Middle frontal gyrus (tissue), 1 donor: Measurements from ENCODE around the gene PDE11A.
"Not testable (repeated sequence)": the region's sequence is repeated elsewhere in the genome, so short reads cannot be mapped to it uniquely, and the experiment has no call there.

Experiments
- DNase-seq: peaks from one replicate; pipeline ENCODE4 v3.0.0-alpha.2; 2015; ENCODE audit warnings: low spot score; ENCODE audit errors: extremely low spot score

Gene PDE11A

DNA sequence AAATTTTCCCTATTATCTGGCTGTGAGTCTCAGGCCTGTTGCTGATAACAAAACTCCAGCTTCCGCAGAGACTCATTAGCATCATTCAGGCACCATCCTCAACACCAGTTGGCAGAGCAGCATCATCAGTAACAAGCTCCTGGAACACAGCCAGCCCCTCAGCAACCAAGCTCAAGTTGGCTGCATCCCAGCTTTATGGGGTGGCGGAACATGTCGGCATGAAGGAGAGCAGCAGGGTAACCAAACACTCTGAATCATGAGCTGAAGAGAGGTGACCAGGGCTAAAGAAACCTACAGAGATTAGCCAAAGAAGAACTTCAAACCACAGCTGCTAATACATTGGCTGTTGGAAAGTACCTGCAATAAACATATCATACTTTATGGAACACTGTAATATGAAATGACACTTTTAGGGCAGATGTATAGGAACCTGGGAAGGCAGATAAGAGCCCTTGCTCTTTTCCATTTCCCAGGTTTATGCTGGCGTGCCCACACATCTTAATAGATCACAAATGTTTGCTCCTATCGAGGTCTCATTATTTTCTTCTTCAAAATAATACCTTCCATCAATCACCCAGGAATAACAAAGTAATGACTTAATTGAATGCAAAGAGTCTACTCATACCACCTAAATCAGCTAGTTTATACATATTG lies 63.8 kb downstream of the PDE11A start:
- DNase-seq: no peak

DNA sequence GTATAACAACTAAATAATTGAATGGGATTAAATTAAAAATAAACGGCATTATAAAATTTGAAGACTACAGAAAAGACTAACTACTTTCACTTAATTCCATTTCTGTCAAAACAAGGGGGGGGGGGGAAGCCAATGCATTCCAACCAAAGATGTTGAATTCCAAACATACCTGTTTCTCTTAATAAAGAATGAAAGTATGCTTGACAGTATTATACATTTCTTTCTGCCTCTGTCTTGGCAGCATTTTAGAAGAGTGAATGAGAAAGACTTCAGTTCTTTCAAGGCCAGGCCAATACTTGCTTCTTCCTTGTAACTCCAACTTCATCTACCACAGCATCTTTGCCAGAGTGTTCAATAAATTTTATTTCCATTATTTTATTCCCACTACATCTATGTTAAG lies 65.9 kb downstream of the PDE11A start:
- DNase-seq: no peak

DNA sequence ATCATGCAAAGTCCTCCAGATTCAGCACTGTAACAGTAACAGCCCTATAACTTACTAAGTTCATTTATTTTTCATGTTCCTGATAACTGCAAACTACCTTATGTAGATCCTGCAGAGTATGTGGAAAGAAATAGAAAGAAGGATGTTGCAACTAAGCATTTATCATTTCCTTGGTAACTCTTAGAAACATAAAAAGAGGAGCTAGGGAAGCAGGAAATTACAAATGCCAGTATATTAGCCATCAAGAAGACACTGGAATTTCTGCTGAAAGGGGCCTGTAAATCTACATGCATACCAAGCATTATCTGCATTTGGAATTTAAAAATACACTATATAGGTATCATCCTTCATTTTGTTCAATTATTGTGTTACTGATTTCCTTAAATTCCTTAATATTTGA lies 66.8 kb downstream of the PDE11A start:
- no peak for DNase-seq

DNA sequence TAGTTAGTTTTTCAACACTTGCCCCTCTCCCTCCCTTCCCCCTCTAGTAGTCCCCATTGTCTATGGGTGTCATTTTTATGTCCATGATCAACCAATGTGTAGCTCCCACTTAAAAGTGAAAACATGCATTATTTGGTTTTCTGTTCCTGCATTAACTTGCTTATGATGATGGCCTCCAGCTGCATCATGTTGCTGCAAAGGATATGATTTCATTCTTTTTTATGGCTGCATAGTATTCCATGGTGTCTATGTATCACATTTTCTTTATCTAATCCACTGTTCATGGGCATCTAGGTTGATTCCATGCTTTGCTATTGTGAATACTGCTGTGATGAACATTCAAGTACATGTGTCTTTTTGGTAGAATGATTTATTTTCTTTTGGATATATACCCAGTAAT lies 70.5 kb downstream of the PDE11A start:
- DNase-seq: no peak

DNA sequence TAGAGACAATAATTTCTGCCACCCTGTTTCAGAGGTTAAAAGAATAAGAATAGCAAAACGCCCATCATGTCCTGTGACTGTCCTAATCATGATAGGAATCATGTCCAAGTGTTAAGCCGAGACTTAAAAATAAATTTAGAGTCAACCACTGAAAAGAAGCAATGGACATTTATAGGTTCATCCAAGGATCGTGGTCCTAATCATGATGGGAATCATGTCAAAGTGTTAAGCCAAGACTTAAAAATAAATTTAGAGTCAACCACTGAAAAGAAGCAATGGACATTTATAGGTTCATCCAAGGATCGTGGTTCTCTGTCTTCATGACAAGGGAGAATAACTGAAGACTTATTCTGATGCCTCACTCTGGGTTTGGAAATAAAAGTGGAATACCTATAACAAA lies 73.6 kb downstream of the PDE11A start:
- no peak for DNase-seq

DNA sequence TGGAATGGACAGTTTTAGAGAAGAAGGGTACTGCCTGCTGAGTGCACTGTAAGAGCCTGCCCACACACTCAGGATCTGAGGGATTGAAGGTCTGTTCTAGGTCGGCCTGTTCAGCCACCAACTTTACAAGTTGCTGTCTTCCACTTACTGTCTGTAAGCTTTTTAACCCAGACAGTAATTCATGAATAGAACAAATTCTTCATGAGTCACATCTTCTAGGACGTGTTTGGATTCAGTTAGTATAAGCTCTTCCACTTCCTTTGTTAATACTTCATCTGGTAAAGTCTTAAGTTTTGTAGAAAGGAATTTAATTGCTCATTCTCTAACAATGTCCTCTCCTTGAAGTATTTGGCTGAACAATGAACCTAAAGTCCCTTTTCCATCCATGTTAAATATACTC lies 74.6 kb downstream of the PDE11A start:
- no peak for DNase-seq

DNA sequence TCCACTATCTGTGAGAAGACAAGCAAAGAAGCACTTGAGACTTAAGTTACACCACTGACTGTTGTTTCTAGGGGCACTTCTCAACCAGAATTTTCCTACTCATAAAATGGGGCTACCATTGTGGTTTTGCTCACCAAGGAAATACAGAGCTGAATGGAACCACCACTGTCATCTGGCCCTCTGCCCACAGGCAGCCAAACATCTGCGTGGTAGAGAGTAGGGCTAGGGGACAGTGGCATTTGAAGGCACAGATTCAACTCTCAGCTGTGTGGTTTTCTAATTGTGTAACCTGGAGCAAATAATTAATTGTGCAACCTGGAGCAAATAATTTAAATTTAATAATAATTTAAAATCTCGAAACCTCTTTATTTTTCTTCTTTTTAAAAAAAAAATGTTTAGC lies 79.6 kb downstream of the PDE11A start:
- DNase-seq: no peak

DNA sequence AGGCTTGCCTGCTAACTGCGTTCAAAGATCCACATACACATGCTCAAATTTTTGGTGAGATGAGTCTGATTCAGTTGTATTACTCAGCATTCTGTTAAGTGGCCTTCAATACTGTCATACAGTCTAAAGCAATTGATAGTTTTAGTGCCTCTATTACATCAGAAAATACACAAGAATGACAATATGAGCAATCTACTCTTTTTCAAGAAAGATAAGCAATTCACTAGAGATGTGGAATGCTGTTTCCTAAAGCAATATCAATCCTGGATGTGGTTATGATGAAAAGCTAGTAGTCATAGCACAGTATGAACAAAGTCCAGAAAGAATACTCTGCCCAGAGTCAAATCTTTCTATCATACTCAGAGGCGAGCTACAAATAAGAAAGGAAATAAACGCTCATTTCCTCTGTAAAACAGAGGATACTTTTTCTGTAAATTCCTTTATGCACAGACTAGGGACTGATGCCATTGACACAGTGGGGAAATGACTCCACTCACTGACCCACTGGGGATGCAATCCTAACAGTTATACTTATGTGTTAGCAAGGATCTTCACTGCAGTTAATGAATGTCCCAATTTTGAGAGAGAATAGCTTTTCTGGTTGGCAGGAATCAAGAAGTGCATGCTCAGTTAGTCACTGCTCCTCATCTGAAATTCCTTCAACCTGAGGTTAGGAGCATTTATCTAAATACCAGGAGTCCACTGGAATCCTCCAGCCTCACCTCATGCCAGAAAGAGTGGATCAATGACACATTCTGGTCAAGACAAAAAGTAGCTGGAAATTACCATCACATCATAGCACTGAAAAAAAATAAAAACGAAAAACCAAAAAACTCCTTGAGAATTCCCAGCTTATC lies 83.3 kb downstream of the PDE11A start:
- DNase-seq: no peak

DNA sequence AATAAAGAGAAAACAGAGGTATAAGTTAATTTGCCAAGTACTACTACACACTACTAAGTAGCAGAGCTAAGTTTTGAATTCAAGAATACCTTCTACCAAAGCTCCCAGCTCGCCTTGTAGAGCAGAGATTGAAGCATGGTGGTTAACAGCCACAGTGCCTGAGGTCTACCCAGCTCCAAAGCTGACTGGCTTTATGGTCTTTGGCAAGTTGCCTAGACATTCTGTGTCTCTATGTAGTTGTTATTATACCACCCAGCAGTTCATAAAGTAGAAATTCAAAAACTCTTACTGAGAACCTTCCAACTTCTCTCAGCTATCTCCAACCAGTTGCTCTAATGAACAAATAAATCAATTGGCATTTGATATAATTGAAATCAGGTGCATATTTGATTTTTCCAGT lies 87.8 kb downstream of the PDE11A start:
- no peak for DNase-seq

DNA sequence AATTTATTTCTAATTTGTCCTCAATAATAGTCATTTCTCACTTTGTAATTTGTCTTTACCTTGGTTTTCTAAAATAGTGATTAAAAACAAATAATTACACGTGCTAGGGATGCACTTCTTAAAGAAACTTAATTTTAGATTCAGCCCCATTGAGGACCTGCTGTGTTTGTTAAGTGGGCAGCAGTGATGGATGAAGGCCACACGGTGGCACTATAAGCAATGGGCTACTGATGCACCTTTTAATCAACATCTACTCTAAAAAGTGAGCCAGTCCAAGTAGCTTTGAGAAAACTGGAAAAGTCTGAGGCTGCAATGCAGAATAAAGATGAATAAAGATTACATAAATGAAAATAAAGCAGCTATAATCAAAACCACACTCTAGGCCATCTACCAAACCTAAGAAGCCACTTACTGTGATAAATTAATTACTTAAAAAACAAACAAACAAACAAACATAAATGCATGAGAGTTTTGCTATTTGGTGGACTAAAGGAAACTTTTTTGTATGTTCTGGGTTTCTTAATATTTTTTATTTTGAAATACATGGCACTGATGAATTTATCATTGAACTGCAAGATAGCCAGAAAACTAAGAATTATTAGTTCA lies 89.3 kb downstream of the PDE11A start:
- no peak for DNase-seq

DNA sequence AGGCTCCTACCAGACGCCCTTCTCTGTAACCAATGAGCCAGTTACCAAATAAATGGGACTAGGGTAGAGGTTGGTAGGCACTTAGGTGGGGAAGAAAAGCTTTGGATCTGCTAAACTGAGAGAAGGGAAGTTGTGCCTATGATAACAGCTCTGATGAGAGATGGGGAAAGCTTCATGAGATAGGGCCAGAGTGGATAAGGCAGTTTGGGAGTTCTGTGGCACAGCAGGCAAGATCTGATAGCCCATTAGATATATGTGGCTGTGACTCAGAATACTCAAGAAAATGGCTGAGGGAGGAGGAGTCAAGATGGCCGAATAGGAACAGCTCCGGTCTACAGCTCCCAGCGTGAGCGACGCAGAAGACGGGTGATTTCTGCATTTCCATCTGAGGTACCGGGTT lies 99.8 kb downstream of the PDE11A start:
- DNase-seq: no peak

DNA sequence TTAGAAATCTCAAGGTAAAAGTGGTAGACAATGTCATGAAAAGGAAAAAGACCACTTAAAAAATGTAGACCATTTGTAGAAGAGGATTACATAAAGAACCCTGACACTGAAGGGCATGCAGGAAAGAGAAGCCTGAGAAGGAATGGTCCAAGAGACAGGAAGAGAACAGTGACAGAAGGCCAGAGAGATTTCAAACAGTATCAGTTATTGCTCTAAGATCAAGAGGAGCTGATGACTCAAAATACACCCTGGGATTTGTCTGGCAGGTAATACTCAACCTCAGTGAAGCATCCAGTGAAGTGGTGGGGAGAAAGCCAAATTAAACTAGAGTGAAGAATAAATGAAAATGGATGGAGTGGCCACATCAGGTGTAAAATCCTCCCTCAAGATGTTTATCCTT lies 100.5 kb downstream of the PDE11A start:
- DNase-seq: no peak

DNA sequence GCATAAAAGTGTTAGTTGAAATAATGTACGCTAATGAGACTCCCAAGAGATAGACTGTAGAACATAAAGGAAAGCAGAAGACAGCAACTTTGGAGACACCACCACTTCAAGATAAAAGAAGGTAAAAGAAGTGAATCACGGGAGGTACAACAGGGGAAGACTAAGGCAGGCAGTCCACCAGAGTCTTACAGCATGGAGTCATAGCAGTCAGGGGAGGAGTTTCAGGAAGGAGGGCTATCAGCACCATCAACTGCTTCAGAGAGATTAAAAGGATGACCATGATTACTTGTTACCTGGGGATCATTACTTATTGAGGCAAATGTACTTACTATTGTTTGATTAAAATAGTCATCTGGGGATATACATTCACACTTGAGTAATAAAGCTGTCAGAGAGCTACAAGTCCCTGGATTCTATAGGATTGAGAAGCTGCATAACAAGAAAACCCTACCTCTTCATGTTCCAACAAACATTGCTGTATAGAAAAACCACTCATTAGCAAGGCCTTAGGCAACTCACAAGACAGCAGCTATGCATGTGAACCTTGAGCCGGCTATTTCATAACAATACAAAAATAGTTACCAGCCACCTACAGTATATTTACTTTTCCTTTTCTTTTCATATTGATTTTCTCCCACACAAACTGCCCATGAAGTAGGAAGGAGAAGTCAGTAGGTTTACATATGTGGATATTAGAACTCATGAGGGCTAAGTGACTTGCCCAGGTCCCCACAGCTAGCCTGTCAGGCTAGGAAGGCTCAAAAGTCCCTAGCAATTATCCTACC lies 101.7 kb downstream of the PDE11A start:
- DNase-seq: no peak

DNA sequence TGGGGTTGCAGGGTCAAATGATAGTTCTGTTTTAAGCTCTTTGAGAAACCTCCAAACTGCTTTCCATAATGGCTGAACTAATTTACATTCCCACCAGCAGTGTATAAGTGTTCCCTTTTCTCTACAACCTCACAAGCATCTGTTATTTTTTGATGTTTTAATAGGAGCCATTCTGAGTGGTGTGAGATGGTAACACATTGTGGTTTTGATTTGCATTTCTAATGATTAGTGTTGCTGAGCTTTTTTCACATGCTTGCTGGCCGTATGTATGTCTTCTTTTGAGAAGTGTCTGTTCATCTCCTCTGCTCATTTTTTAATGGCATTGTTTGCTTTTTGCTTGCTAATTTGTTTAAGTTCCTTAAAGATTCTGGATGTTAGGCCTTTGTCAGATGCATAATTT lies 107.7 kb downstream of the PDE11A start:
- no peak for DNase-seq

DNA sequence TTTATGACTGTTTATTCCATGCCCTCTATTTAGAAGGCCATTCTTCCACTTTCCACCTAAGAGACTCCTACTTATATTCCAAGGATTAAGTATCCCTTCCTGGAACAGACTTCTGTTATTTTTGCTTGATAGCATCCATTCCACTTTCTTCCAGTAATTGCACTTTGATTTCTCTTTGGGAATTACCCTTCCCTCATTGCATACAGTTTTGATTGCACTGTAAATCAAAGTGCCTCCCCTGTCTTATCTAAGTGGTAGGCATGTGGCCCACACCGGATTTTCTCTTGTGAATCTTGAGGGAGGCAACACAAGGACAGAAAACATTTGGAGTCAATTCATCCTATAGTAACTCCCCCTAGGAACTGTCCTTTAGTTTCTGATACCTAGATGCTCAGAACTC lies 120.4 kb downstream of the PDE11A start:
- no peak for DNase-seq

DNA sequence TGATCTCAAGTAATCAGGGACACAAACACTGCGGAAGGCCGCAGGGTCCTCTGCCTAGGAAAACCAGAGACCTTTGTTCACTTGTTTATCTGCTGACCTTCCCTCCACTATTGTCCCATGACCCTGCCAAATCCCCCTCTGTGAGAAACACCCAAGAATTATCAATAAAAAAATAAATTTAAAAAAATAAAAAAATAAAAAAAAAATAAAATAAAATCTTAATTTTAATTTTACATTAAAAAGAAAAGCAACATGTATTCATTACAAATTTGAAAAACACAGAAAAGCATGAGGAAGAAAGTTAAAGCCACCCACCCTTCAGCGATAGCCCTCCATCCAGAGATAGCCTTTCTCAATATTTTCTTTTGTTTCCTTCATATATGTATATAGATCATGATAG lies 125.0 kb downstream of the PDE11A start:
- not testable (repeated sequence) for DNase-seq

DNA sequence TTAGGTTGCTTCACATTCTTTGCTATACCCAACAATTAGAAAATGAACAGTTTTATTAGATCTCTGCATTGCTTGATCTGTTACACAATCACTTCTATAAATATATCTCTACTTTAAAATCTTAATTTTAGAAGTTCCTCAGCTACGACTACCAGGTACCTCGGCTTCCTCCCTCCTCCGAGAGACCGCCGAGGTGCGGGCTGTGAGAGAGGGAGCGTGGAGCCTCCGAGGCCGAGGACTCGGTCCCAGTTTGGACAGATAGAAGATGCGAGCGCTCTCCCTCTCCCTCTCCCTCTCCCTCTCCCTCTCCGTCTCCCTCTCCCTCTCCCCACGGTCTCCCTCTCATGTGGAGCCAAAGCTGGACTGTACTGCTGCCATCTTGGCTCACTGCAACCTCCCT lies 128.0 kb downstream of the PDE11A start:
- DNase-seq: not testable (repeated sequence)

DNA sequence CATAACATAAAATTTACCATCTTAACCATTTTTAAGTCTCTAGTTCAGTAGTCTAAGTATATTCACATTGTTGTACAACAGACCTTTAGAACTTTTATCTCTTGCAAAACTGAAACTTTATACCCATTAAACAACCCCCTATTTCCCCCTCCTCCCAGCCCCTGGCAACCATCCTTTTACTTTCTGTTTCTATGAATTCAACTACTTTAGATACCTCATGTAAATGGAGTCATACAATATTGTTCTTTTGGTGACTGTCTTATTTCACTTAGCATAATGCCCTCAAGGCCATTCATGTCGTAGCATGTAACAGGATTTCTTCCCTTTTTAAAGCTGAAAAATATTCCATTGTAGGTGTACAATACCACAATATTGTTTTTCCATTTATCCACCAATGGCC lies 129.8 kb downstream of the PDE11A start:
- DNase-seq: no peak

DNA sequence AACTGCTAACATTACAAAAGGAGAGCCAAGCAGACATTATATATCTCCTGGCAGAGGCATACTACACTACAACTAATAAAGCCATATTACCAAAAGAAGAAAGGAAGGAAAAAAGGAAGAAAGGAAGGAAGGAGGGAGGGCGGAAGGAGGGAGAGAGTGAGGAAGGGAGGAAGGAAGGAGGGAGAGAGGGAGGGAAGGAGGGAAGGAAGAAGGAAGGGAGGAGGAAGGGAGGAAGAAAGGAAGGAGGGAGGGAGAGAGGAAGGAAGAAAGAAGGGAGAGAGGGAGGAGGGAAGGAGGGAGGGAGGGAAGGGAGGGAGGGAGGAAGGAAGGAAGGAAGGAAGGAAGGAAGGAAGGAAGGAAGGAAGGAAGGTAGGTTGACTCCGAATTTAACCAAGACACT lies 133.4 kb downstream of the PDE11A start:
- DNase-seq: no peak

DNA sequence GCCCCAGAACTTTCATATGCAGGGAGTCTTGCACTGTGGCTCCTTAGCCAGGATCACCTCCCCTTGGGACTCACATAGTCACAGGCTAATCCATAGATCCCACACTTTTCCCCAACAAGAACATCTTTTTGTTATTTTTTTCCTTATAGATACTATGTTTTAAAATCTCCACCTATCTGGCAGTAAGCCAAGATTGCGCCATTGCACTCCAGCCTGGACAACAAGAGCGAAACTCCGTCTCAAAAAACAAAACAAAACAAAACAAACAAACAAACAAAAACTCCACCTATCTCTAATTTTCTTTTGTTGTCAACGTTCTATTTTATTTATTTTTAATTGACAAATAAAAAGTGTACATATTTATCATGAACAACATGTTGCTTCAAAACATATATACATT lies 141.7 kb downstream of the PDE11A start:
- DNase-seq: no peak

DNA sequence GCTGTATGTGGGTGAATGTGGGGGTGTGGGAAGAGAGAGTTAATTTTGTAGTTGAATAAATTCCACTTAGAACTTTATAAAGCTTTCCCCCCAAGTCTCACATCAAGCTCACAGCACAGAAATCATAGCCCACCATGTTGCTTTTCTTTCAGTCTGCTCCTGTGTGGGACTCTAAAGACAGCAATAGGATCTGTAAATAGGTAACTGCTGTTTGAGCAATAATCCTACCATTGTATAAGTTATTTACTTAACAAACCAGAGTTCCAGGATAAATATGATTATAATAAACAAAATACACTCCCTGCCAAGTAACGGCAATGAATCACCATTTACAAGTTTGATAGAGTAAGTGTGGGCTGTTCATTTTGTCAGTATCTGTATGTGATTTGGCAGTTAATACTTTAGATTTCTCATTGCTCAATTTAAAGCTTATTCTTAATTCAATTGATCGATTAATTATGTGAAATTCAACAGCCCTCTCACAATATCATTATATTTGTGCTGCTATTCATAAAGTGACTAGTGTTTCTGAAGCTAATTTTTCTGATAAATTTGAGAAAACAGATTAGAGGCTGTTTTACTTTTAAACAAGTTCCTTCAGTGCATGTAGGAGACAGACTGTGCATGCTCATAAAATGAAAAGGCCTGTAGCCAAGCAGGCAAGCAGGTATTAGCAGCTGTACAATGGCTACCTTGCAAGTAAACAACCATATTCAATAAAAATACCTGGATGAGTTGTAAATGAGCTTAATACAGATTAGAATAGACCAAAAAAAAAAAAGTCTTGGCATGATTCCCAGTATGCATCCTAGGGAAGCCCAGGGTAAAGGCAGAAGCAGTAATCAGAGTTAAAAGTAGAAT lies 142.7 kb downstream of the PDE11A start:
- no peak for DNase-seq
